Cardiac muscle cell (in vitro differentiated cells and primary cell): ENCODE results near the gene TBCD. TPM values are rescaled to one million over a fixed set of nuclear protein-coding genes. Genes with fewer than 3 reads are reported as not detected.
A peak's percentile ranks its signal among the peaks of the same experiment; 100 is the strongest.

Source experiments
- DNase-seq, 2 donors: peaks; one replicate each; pipeline versions ENCODE4 v3.0.0 to v3.0.0-alpha.2; 2010 to 2017; ENCODE audit warnings: low read depth in 1 of 2, low spot score in 1 of 2
- H3K27ac ChIP-seq: fragments of 200-600 bp; sonication (generic); 2 replicates; pipeline ENCODE4 v1.5.1; 2016
- H3K27me3 ChIP-seq: fragments of 200-600 bp; sonication (generic); 2 replicates; pipeline ENCODE4 v1.6.0; 2016; ENCODE audit warnings: control low read depth
- H3K36me3 ChIP-seq: fragments of 200-600 bp; sonication (generic); 2 replicates; pipeline ENCODE4 v1.5.1; 2016; ENCODE audit warnings: control low read depth
- H3K4me1 ChIP-seq: fragments of 200-600 bp; sonication (generic); 2 replicates; pipeline ENCODE4 v1.8.1; 2017; ENCODE audit warnings: low read depth, mild to moderate bottlenecking, mixed run types
- H3K4me3 ChIP-seq: fragments of 200-600 bp; sonication (generic); 2 replicates; pipeline ENCODE4 v1.5.1; 2016; ENCODE audit warnings: mild to moderate bottlenecking
- H3K9me3 ChIP-seq: fragments of 200-600 bp; sonication (generic); 2 replicates; pipeline ENCODE4 v1.5.1; 2017; ENCODE audit warnings: low read depth, mild to moderate bottlenecking, control low read depth
- polyA plus RNA-seq: library from polyadenylated mRNA; unstranded; fragments of >200 nt; fragmentation: Nextera tagmentation; extraction: Ambion mirVana; gene quantifications from 2 replicates; pipeline ENCODE4 v1.2.1, GENCODE V29; 2016
- total RNA-seq: library from RNA; depleted of rRNA; stranded (reverse); fragments of >200 nt; gene quantifications from 2 replicates; pipeline ENCODE4 v1.2.3, GENCODE V29; 2016
- TF ChIP-seq, protein P1 (sequence below): IDR thresholded peaks from 2 replicates; pipeline ENCODE4 v1.5.1; 2012; ENCODE audit warnings: low read depth, mild to moderate bottlenecking, low read length

Gene TBCD
- total and polyA plus RNA-seq, 2 experiments from 2014 or later: 55.7 to 66.0 TPM

DNA sequence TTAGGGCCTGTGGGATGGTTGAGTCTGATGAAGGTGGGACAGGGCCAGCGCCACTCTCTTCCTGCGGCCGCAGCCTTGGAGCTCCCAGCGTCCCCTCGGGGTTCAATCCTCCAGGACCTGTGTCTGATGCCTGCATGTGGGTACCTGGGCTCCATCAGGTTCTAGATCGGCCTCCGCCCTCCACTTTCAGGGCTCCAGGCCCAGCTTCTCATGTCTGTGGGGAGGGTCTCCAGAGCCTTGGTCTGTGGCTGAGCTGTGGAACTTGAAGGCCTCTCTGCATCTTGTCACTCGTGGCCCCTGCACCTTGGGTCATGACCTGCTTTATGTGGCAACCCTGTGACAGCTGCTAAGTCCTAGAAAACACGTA is 177.8 kb downstream of the TBCD start:
- Histone ChIP-seq H3K9me3 (no peaks in the 10 kb centered on the region), H3K36me3 (peaks cover 13% of the 10 kb centered on the region), H3K27me3 (no peaks in the 10 kb centered on the region), H3K4me3 (no peak overlapping the region), H3K4me1 (no peaks in the 10 kb centered on the region), H3K27ac (no peak overlapping the region)
- no peak for DNase-seq
- TF ChIP-seq, protein P1, sequence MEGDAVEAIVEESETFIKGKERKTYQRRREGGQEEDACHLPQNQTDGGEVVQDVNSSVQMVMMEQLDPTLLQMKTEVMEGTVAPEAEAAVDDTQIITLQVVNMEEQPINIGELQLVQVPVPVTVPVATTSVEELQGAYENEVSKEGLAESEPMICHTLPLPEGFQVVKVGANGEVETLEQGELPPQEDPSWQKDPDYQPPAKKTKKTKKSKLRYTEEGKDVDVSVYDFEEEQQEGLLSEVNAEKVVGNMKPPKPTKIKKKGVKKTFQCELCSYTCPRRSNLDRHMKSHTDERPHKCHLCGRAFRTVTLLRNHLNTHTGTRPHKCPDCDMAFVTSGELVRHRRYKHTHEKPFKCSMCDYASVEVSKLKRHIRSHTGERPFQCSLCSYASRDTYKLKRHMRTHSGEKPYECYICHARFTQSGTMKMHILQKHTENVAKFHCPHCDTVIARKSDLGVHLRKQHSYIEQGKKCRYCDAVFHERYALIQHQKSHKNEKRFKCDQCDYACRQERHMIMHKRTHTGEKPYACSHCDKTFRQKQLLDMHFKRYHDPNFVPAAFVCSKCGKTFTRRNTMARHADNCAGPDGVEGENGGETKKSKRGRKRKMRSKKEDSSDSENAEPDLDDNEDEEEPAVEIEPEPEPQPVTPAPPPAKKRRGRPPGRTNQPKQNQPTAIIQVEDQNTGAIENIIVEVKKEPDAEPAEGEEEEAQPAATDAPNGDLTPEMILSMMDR: no peak

DNA sequence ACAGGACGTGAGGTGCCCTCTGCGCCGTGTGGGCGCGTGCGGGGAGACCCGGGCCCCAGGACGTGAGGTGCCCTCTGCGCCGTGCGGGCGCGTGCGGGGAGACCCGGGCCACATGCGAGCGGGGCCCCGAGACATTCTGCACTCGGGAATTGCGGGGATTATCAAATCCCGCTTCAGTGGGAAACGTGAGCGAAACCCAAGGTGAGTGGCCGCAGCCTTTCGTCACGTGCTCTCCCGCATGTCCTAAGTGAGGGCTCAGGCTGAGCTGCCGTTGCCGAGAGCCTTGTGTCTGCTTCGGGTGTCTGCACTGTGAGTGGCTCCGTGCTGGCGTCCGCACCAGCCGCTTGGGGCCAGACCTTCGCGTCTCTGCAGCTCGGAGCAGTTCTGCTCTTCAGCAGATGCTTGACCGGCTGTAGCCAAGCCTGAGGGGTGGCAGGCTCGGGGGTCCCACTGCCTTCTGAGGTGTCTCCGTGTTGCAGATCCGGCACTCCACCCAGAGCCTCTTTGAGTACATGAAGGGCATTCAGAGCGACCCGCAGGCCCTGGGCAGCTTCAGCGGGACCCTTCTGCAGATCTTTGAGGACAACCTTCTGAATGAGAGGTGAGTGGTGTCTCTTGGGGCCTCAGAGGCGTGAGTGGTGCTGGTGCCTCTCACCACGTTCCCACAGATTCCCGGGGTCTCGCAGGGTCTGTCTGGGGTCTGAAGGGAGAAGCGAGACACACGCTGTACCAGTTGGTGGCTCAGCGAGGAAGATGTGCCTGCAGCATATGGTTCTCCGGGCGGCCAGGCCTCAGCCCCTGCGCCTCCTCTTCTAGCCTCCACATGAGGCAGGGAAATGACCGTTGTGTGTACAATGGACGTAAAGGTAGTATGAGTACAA is 178.4 kb downstream of the TBCD start:
- TF ChIP-seq, protein P1: no peak
- Histone ChIP-seq H3K4me3 (no peak overlapping the region), H3K27me3 (no peaks in the 10 kb centered on the region), H3K4me1 (no peaks in the 10 kb centered on the region), H3K9me3 (no peaks in the 10 kb centered on the region), H3K27ac (no peak overlapping the region), H3K36me3 (peaks cover 13% of the 10 kb centered on the region)
- no peak for DNase-seq

DNA sequence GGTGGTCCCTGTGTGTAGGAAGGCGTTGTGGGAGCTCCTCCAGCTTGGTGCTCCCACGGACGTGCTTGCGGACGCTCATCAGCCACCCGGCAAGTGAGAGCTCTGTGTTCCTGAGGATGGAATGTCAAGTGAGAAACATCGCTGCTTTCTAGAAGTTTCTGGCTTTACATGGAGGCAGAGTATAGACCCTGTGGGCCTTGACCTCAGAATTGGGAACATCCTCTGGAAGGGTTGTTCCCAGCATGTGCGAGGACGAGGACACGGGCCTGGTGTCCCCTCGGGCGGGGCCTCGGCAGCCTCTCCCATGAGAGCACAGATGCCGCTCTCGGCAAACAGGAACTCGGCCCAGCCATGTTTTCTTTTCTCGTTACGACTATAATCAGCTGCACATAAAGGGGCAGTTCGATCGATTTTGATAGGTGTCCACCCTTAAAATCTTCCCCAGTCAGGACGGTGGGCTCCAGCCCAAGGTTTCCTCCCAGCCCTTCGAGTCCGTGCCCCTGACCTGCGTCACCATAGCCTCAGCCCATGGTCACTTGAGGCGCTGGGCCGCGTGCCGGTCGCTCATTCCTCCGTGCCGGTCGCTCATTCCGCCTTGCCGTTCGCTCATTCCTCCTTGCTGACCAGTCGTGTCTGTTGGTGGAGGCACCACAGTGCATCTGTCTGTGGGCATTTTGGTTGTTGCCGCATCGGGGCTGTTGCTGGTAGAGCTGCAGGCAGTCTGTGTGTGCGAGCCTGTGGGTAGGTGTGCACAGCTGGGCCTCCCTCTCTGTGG is 179.2 kb downstream of the TBCD start:
- no peaks in the 10 kb centered on the region for H3K4me1 ChIP-seq
- peaks cover 13% of the 10 kb centered on the region for H3K36me3 ChIP-seq
- DNase-seq: no peak
- H3K4me3 ChIP-seq: no peak overlapping the region
- no peaks in the 10 kb centered on the region for H3K27me3 ChIP-seq
- TF ChIP-seq, protein P1: no peak
- no peak overlapping the region for H3K27ac ChIP-seq
- H3K9me3 ChIP-seq: no peaks in the 10 kb centered on the region

DNA sequence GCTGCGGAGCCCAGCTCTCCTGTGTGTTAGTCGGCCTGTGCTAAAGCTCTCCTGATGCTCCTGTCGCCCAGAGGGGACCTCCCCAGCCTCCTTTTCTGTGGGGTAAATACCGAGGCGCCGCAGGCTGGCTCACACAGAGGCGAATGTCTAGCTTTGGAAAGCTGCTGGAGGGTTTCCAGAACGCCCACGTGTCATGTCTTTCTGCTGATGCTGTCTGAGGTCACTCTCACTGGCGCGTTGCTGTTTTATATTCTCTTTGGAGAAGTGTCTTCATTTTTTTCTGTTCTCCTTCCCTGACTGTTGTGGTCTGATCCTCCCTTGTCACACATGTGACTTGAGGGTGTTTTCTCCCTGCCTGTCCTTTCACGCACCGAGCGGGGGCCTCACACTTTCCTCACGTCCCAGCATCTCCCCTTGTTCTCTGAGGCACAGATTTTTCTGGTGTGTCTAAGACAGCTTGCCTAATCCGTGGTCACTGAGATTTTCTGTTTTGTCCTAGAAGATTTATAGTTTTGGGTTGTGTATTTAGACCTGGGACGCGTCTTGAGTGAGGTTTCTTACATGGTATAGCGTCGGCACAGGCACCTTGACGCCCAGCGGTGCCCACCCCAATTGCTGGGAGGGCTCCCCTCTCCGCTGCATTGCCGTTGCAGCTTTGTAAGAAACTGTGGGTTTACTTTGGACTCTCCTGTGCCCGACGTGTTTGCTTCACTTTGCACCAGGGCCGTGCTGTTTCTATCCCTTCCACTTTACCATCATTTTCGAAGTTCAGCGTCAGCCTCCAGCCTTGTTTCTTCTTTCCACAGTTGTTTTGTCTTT is 180.0 kb downstream of the TBCD start:
- no peaks in the 10 kb centered on the region for H3K9me3 ChIP-seq
- TF ChIP-seq, protein P1: no peak
- no peak overlapping the region for H3K4me3 ChIP-seq
- H3K27me3 ChIP-seq: no peaks in the 10 kb centered on the region
- no peak overlapping the region for H3K27ac ChIP-seq
- no peaks in the 10 kb centered on the region for H3K4me1 ChIP-seq
- peak in 1 of 2 donors; percentile 89 for DNase-seq
- H3K36me3 ChIP-seq: peaks cover 8% of the 10 kb centered on the region
